Measurements from ENCODE around the gene HPCA. TPM values are rescaled to one million over a fixed set of nuclear protein-coding genes. Genes with fewer than 3 reads are reported as not detected.

HPCA gene
- total RNA-seq, 4 donors from 2014 or later: 0.88 TPM; not detected in 3

DNA sequence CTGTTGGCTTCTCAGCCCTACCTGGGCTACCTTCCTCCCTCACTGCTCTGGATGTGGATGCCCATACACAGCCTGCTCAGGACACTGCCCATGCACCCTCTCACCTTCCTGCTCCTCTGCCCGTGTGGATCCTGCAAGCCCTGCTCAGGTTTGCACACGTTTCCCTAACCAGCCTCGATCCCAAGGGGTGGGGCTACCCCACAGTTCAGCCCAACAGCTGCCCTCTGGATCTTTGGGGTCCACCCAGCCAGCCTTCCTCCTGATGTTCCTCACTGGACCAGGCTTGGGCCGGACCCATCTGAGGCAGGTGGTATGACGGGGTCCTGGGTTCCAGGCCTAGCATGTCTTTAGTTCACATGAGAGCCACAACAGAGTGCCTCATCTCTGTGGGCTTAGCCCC lies 10.2 kb downstream of the HPCA start:
- TF ChIP-seq, protein P1, sequence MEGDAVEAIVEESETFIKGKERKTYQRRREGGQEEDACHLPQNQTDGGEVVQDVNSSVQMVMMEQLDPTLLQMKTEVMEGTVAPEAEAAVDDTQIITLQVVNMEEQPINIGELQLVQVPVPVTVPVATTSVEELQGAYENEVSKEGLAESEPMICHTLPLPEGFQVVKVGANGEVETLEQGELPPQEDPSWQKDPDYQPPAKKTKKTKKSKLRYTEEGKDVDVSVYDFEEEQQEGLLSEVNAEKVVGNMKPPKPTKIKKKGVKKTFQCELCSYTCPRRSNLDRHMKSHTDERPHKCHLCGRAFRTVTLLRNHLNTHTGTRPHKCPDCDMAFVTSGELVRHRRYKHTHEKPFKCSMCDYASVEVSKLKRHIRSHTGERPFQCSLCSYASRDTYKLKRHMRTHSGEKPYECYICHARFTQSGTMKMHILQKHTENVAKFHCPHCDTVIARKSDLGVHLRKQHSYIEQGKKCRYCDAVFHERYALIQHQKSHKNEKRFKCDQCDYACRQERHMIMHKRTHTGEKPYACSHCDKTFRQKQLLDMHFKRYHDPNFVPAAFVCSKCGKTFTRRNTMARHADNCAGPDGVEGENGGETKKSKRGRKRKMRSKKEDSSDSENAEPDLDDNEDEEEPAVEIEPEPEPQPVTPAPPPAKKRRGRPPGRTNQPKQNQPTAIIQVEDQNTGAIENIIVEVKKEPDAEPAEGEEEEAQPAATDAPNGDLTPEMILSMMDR (IDR thresholded peaks at IDR 0.05; ENCODE audit: low read depth): no peak

GRCh38 chr1:32897082-32898049 lies 11.1 kb downstream of the HPCA start:
- TF ChIP-seq, protein P1 (IDR thresholded peaks at IDR 0.05; ENCODE audit: low read depth): no peak

GRCh38 chr1:32898056-32898455 lies 11.8 kb downstream of the HPCA start:
- TF ChIP-seq, protein P1 (IDR thresholded peaks at IDR 0.05; ENCODE audit: low read depth): no peak

- TF ChIP-seq, protein P1 (IDR thresholded peaks at IDR 0.05; ENCODE audit: low read depth): no peak
These were observed 12.7 kb downstream of the HPCA start for GRCh38 chr1:32898958-32899357.

- TF ChIP-seq, protein P1 (IDR thresholded peaks at IDR 0.05; ENCODE audit: low read depth): no peak
These were observed 13.4 kb downstream of the HPCA start for GRCh38 chr1:32899586-32900296.

- TF ChIP-seq, protein P1 (IDR thresholded peaks at IDR 0.05; ENCODE audit: low read depth): no peak
These were observed 14.2 kb downstream of the HPCA start for GRCh38 chr1:32900371-32900955.

Measured in subcutaneous adipose tissue (tissue), 4 donors.